Mucosa of rectum (tissue), 2 donors: ENCODE results near the gene SLC6A7.

Source experiments
- H3K27ac ChIP-seq, 2 donors: one replicate each; pipeline ENCODE4 v1.7.0; 2013; ENCODE audit warnings: inconsistent platforms in 2 of 2, low read depth in 2 of 2, low read length in 2 of 2
- H3K27me3 ChIP-seq, 2 donors: one replicate each; pipeline ENCODE4 v1.7.0; 2013; ENCODE audit warnings: low read length in 2 of 2; ENCODE audit not compliant: control insufficient read depth in 2 of 2, insufficient read depth in 2 of 2
- H3K36me3 ChIP-seq, 2 donors: one replicate each; pipeline ENCODE4 v1.7.0; 2013; ENCODE audit warnings: low read length in 2 of 2; ENCODE audit not compliant: control insufficient read depth in 2 of 2, insufficient read depth in 2 of 2
- H3K4me1 ChIP-seq, 2 donors: one replicate each; pipeline ENCODE4 v1.7.0; 2013; ENCODE audit warnings: low read length in 2 of 2, mild to moderate bottlenecking in 1 of 2; ENCODE audit not compliant: control insufficient read depth in 2 of 2, insufficient read depth in 2 of 2
- H3K4me3 ChIP-seq, 2 donors: one replicate each; pipeline ENCODE4 v1.7.0; 2013; ENCODE audit warnings: low read length in 2 of 2
- H3K9ac ChIP-seq, 2 donors: one replicate each; pipeline ENCODE4 v1.7.0; 2013; ENCODE audit warnings: low read length in 2 of 2, low read depth in 1 of 2, mild to moderate bottlenecking in 1 of 2
- H3K9me3 ChIP-seq, 2 donors: one replicate each; pipeline ENCODE4 v1.7.0; 2013; ENCODE audit warnings: low read length in 2 of 2; ENCODE audit not compliant: control insufficient read depth in 2 of 2
- donor health status: healthy.
- donor health status: Normal muscosa, but diverticular disease.

The SLC6A7 gene

DNA sequence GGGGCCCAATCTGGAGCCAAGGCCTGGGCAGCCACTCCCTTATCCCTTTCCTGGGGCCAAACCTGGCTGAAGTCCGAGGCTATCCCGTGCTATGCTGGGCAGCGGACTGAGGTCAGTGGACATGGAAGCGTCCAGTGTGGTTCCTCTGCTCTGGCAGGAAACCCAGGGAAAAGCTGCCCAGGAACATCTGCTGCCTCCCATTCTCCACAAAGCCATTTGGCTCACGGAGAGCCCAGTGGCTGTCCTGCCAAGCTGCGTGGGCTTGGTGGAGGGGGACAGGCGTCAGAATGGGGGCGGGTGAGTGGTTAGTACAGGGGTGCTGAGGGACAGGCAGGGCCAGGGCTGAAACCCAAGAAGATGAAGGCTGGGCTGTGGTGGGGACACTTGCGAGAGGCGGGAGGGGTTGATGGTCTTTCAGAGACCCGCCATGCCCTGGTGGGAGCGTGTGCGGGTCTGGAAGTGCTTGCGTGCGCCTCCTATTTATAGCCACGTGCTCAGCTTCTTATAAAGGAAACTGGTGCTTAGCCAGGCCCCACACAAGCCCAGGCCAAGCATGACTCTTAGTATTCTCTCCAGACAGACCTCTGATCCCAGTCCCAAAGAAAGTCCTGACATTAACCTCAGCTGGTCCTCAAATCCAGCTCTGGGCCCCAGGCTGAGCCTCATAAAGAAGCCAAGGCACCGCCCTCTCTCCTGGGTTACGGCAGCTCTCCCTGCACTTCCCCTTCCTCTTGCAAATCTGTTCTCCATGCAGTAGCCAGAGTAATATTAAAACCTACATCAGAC, 9.4 kb upstream of the SLC6A7 start:
- peak overlapping the region; percentile 8 to 37 for H3K4me3 ChIP-seq
- H3K4me1 ChIP-seq: peaks cover 88 to 97% of the 10 kb centered on the region in 2 donors

DNA sequence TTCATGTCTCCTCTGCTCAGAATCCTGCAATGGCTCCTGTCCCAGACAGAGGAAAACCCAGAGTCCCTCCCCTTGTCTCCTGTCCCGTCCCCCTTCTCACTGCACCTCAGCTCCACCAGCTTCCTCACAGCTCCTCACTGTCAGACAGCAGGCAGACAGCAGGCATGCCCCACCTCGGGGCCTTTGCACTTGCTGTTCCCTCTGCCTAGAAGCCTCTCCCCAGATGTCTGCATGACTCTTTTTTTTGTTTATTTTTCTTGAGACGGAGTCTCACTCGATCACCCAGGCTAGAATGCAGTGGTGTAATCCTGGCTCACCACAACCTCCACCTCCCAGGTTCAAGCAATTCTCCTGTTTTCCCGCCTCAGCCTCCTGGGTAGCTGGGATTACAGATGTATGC, 8.8 kb upstream of the SLC6A7 start:
- Histone ChIP-seq H3K9ac (peak overlapping the region; percentile 60 to 77), H3K36me3 (peaks cover 8 to 25% of the 10 kb centered on the region in 2 donors), H3K27me3 (no peaks in the 10 kb centered on the region), H3K4me1 (peaks cover 90 to 97% of the 10 kb centered on the region in 2 donors), H3K27ac (peak overlapping the region; percentile 95 to 98), H3K9me3 (no peaks in the 10 kb centered on the region), H3K4me3 (peak overlapping the region in 1 of 2 donors; percentile 31)

More for the DNA sequence above, 9.4 kb upstream of the SLC6A7 start:
- Histone ChIP-seq H3K9me3 (no peaks in the 10 kb centered on the region), H3K27me3 (no peaks in the 10 kb centered on the region), H3K36me3 (peaks cover 11 to 25% of the 10 kb centered on the region in 2 donors), H3K9ac (peak overlapping the region; percentile 60 to 77), H3K27ac (peak overlapping the region; percentile 95 to 98)

DNA sequence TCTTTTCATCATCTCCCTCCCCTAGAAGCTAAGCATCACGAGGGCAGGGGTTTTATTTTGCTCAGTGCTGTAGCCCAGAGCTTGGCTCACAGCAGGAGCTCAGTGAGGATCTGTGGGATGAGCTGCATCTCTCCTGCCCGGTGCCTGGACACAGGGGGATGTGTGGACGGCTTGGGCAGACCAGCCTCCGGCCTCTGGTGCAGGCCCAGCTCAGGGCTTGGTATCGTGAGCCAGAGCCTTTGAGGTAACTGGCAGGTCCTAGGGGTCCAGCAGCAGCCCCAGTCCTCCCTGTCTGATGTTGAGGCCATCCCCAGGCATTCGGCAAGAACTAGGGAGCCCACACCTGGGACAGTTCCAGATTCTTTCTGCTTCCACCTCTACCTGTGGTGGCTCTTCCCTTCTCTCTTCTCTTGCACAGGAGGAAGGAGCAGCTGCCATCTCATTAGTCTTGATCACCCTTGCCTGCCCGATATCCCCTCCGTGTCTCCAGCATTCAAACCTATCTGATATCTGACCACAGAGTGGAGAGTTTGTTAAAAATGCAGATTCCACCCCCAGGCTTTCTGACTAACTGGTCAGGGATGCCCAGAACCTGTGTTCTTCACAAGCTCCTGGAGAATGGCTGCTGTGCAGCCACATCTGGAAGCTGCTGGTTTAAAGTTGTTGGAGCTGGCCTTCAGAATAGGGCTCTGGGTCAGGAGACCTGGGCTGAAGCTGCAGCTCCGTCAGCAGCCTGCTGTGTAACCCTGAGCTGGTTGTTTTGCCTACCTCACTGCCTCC, 7.9 kb upstream of the SLC6A7 start:
- peaks cover 10 to 28% of the 10 kb centered on the region in 2 donors for H3K36me3 ChIP-seq
- H3K9me3 ChIP-seq: no peaks in the 10 kb centered on the region
- peaks cover 91 to 97% of the 10 kb centered on the region in 2 donors for H3K4me1 ChIP-seq
- no peaks in the 10 kb centered on the region for H3K27me3 ChIP-seq
- peak overlapping the region; percentile 14 to 77 for H3K9ac ChIP-seq
- peak overlapping the region; percentile 95 to 98 for H3K27ac ChIP-seq
- peak overlapping the region in 1 of 2 donors; percentile 14 for H3K4me3 ChIP-seq

DNA sequence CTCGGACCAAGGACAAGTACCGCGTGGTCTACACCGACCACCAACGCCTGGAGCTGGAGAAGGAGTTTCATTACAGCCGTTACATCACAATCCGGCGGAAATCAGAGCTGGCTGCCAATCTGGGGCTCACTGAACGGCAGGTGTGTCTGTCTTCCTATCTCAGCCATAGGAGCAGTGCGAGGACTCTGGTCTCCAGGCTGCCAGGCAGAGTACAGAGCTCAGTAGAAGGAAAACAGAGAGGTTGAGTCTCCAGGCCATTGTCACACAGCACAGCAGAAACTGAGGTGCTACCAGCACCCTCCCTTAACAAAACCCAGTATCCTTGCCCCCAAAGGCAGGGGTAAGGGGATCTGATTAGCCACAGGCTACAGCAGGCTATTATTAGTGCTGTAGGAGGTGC, 7.1 kb upstream of the SLC6A7 start:
- Histone ChIP-seq H3K27me3 (no peaks in the 10 kb centered on the region), H3K4me1 (peaks cover 89 to 98% of the 10 kb centered on the region in 2 donors), H3K36me3 (peaks cover 10 to 25% of the 10 kb centered on the region in 2 donors), H3K9me3 (no peaks in the 10 kb centered on the region), H3K4me3 (no peak overlapping the region), H3K27ac (peak overlapping the region; percentile 95 to 98), H3K9ac (peak overlapping the region in 1 of 2 donors; percentile 77)

DNA sequence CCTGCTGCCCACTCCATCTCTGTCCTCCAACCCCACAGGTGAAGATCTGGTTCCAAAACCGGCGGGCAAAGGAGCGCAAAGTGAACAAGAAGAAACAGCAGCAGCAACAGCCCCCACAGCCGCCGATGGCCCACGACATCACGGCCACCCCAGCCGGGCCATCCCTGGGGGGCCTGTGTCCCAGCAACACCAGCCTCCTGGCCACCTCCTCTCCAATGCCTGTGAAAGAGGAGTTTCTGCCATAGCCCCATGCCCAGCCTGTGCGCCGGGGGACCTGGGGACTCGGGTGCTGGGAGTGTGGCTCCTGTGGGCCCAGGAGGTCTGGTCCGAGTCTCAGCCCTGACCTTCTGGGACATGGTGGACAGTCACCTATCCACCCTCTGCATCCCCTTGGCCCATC, 6.4 kb upstream of the SLC6A7 start:
- Histone ChIP-seq H3K36me3 (peaks cover 10 to 25% of the 10 kb centered on the region in 2 donors), H3K9me3 (no peaks in the 10 kb centered on the region), H3K27me3 (no peaks in the 10 kb centered on the region), H3K9ac (peak overlapping the region in 1 of 2 donors; percentile 26), H3K4me3 (no peak overlapping the region), H3K27ac (peak overlapping the region; percentile 95 to 98), H3K4me1 (peaks cover 92 to 98% of the 10 kb centered on the region in 2 donors)

DNA sequence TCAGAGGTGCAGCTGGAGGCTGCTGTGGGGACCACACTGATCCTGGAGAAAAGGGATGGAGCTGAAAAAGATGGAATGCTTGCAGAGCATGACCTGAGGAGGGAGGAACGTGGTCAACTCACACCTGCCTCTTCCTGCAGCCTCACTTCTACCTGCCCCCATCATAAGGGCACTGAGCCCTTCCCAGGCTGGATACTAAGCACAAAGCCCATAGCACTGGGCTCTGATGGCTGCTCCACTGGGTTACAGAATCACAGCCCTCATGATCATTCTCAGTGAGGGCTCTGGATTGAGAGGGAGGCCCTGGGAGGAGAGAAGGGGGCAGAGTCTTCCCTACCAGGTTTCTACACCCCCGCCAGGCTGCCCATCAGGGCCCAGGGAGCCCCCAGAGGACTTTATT, 5.9 kb upstream of the SLC6A7 start:
- Histone ChIP-seq H3K4me1 (peaks cover 94 to 98% of the 10 kb centered on the region in 2 donors), H3K9me3 (no peaks in the 10 kb centered on the region), H3K36me3 (peaks cover 10 to 23% of the 10 kb centered on the region in 2 donors), H3K27me3 (no peaks in the 10 kb centered on the region), H3K27ac (peak overlapping the region; percentile 95 to 98), H3K4me3 (no peak overlapping the region), H3K9ac (peak overlapping the region; percentile 26 to 71)

DNA sequence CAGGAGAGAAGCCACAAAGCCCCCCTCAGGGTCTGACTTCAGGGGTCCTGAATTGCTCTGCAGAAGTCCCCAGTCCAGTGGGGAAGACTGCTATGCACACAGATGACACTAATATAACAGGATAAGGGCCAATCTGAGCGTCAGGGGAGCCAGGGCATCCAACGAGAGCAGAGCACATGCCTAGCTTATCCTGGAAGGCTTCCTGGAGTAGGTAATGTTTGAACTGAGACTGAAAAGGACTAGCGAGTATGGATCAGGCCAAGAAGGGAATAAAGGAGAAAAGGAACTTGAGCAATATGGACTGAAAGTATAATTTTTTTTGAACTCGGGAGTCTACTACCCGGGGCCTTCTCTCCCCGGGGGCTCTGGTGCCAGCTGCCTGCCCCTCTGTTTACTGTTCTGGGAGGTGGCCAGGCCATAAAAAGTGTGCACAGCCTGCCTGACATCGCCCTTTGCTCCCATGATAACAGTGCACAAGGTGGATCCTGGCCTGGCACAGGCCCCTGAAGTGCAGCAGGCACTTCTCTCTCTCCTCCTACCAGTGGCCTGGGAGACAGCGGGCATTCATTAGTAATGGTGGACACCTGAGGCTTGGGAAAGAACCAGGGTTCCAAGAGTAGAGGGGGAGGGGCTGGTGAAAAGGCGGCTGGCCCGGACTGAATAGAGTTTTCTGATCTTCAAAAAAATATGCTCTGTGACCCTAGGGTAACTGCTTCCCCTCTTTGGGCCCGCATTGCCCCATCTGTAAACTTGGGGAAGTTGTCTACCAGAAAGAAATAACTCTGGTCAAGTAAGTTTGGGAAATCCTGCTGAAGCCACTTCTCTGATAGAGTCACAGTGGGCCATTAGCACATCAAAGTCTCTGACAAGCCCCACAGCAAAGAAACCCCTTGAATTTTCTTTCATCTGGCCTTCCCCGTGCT, 4.6 kb upstream of the SLC6A7 start:
- peaks cover 10 to 21% of the 10 kb centered on the region in 2 donors for H3K36me3 ChIP-seq
- peak overlapping the region; percentile 28 to 37 for H3K4me3 ChIP-seq
- no peaks in the 10 kb centered on the region for H3K9me3 ChIP-seq
- peak overlapping the region; percentile 70 to 71 for H3K9ac ChIP-seq
- peak overlapping the region; percentile 95 to 98 for H3K27ac ChIP-seq
- peaks cover 4 to 5% of the 10 kb centered on the region in 2 donors for H3K27me3 ChIP-seq
- H3K4me1 ChIP-seq: peaks cover 90 to 98% of the 10 kb centered on the region in 2 donors

DNA sequence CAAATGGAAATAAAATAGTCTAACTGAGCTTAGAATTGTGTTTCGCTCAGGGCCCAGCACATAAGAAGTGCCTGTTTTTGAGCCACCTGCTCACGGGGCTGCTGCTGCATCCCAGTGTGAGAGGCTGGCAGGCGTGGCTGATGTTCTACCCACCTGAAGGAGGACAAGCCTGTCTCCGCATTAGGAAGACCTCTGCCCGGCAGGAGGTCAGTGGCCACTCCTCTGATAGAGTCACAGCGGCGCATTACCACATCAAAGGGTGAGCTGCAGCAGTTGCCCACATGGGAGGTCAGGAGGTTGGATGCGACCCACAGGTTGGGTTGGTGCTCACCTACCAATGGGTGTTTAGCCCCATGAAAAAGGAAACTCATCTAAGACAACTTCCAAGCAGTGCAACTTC, 3.7 kb upstream of the SLC6A7 start:
- H3K9ac ChIP-seq: peak overlapping the region; percentile 14 to 57
- peaks cover 4 to 5% of the 10 kb centered on the region in 2 donors for H3K27me3 ChIP-seq
- H3K9me3 ChIP-seq: no peaks in the 10 kb centered on the region
- H3K27ac ChIP-seq: peak overlapping the region; percentile 95 to 98
- H3K4me3 ChIP-seq: no peak overlapping the region
- H3K4me1 ChIP-seq: peaks cover 81 to 91% of the 10 kb centered on the region in 2 donors
- H3K36me3 ChIP-seq: peaks cover 10 to 21% of the 10 kb centered on the region in 2 donors

DNA sequence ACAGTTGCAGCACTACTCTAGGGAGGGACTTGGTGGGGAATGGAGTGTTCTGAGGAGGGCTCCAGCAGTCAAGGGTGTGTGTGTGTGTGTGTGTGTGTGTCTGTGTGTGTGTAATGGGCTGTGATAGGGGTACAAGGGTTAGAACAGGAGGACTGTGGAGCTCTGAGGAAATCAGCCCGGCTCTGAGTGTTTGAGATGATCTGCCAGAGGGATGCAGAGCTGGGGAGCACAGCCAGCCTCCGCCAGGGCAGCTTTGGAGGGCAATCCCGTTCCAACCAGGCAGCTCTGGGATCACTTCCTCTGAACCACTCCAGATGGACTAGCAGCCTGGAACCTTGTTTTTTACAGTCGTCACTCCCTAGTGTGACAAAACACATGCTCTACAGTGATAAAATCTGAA, 3.0 kb upstream of the SLC6A7 start:
- Histone ChIP-seq H3K4me3 (no peak overlapping the region), H3K27ac (peak overlapping the region; percentile 95 to 98), H3K9ac (peak overlapping the region in 1 of 2 donors; percentile 36), H3K36me3 (peaks cover 10 to 21% of the 10 kb centered on the region in 2 donors), H3K9me3 (no peaks in the 10 kb centered on the region), H3K4me1 (peaks cover 73 to 83% of the 10 kb centered on the region in 2 donors), H3K27me3 (peaks cover 4 to 5% of the 10 kb centered on the region in 2 donors)
